PFSK-1 (cell line): ENCODE results near the gene YWHAG.

Source experiments
- POLR2AphosphoS5 ChIP-seq: IDR thresholded peaks from 2 replicates; pipeline ENCODE4 v1.6.1; 2012; ENCODE audit warnings: low read depth, mild to moderate bottlenecking, control low read depth, low read length, moderate library complexity
- REST ChIP-seq, 2 experiments: IDR thresholded peaks; 2 replicates each; pipeline versions ENCODE4 v1.6.1 to v1.8.0; 2011 to 2012; ENCODE audit warnings: low read depth in 2 of 2, low read length in 2 of 2, control low read depth in 1 of 2, inconsistent platforms in 1 of 2, mild to moderate bottlenecking in 1 of 2, moderate library complexity in 1 of 2; ENCODE audit not compliant: insufficient read depth in 1 of 2

DNA sequence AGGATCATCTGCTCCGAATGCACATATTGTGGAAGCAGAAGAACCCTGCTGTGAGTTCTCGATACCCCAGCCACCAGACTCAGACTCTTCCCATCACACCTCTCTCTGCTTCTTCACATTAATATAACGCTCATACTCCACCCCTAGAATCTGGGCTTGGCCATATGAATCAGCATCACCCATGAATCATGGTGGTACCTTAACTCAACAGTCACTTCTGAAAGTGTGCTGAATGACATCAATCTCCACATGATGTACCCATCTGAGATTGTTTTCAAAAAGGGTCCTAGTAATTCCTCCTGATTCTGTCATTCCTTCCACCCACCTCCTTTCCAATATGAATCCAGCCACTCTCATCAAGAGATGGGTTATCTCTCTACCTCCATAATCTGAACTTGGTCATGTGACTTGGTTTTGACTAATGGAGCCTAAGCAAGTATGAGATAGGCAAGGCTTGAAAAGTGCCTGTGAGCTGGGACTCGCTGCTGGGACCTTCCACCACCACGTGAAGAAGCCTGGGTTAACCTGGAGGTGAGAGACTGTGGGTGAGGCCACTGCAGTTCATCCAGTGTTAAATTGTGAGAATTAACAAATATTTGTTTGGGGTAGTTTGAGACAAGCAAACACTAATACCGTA lies 15.4 kb downstream of the YWHAG start:
- no peak for TF ChIP-seq REST (IDR thresholded peaks at IDR 0.05; ENCODE audit: insufficient read depth in 1 of 2, low read depth in 2 of 2, low read length in 2 of 2)
- no peak for TF ChIP-seq POLR2AphosphoS5
